Esophagus squamous epithelium (tissue), 4 donors: Measurements from ENCODE around the gene SERPINA5.

Experiments
- POLR2A ChIP-seq, 4 donors: fragments of 450-650 bp; IDR thresholded peaks; one replicate each; pipeline ENCODE4 v1.6.1; 2017; ENCODE audit warnings: antibody characterized with exemption in 4 of 4, mild to moderate bottlenecking in 4 of 4, moderate library complexity in 3 of 4
- TF ChIP-seq, protein P1 (sequence below), 6 experiments: fragments of 450-650 bp in 4 of 6; fragments of 200-600 bp in 2 of 6; sonication (generic) in 2 of 6; IDR thresholded peaks; one replicate each; pipeline ENCODE4 v1.5.1; 2016 to 2019; ENCODE audit warnings: antibody characterized with exemption in 6 of 6, mild to moderate bottlenecking in 4 of 6, moderate library complexity in 4 of 6

DNA sequence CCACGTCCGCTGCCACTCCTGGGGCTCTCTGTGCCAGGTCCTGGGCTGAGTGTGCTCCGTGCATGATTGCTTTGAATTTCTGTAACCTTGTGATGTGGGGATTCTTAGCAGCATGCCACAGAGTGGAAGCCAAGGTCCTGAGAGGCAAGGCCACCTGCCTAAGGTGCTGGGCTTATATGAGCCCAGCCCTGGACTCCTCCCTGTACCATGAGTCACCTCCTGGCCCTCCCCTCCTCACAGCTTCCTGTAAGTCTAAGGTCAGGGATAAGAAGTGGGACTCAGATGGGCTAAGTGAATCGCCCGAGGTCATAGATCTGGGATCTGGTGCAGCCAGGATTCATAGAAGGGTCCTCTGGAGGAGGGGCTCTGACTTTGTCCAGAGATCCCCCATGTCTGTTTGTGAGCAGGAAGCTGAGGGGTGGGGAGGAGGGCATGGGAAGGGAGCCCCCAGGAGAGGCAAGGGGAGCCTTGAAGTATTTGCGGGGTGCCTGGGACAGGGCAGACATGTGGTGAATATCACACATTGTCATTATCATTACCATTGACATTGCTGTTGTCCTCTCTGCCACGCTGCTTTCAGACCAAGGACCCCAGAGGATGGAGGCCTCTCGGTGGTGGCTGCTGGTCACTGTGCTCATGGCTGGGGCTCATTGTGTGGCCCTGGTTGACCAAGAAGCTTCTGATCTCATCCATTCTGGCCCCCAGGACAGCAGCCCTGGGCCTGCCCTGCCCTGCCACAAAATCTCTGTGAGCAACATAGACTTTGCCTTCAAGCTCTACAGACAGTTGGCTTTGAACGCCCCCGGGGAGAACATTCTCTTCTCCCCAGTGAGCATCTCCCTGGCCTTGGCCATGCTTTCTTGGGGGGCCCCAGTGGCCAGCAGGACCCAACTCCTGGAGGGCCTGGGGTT is 59.8 kb downstream of the SERPINA5 start:
- TF ChIP-seq, protein P1, sequence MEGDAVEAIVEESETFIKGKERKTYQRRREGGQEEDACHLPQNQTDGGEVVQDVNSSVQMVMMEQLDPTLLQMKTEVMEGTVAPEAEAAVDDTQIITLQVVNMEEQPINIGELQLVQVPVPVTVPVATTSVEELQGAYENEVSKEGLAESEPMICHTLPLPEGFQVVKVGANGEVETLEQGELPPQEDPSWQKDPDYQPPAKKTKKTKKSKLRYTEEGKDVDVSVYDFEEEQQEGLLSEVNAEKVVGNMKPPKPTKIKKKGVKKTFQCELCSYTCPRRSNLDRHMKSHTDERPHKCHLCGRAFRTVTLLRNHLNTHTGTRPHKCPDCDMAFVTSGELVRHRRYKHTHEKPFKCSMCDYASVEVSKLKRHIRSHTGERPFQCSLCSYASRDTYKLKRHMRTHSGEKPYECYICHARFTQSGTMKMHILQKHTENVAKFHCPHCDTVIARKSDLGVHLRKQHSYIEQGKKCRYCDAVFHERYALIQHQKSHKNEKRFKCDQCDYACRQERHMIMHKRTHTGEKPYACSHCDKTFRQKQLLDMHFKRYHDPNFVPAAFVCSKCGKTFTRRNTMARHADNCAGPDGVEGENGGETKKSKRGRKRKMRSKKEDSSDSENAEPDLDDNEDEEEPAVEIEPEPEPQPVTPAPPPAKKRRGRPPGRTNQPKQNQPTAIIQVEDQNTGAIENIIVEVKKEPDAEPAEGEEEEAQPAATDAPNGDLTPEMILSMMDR (IDR thresholded peaks at IDR 0.05): no peak
- TF ChIP-seq POLR2A (IDR thresholded peaks at IDR 0.05): no peak
